OCI-LY7 (cell line): ENCODE data around the gene GTF2IRD2. TPM values are rescaled to one million over a fixed set of nuclear protein-coding genes. Genes with fewer than 3 reads are reported as not detected.
"Not testable (repeated sequence)": the region's sequence is repeated elsewhere in the genome, so short reads cannot be mapped to it uniquely, and the experiment has no call there.

ENCODE experiments used
- BruUV-seq: library from RNA; stranded (reverse); fragments of 400-500 nt; replicated peaks from 2 replicates; lab custom pipeline; 2021; lab: Mats Ljungman, UMichigan
- CTCF ChIA-PET: fragments of 300-600 bp; sonication (Branson Sonifier 250); formaldehyde crosslinking; loops from one replicate; lab custom pipeline; 2022; ENCODE audit warnings: antibody characterized with exemption; ENCODE audit not compliant: unreplicated experiment; lab: Charles Lee
- POLR2A ChIA-PET: fragments of 300-600 bp; sonication (Branson Sonifier 250); formaldehyde crosslinking; loops from one replicate; lab custom pipeline; 2022; ENCODE audit warnings: antibody characterized with exemption; lab: Charles Lee
- DNase-seq: peaks from one replicate; pipeline ENCODE4 v3.0.0-alpha.2; 2015; ENCODE audit warnings: low spot score
- H2AFZ ChIP-seq: fragments of 200-600 bp; sonication (generic), shearing (Covaris generic); 2 replicates; pipeline ENCODE4 v1.6.1; 2014; ENCODE audit warnings: mild to moderate bottlenecking, antibody characterized with exemption, low read length, moderate library complexity
- H3K27ac ChIP-seq: fragments of 200-600 bp; sonication (generic); 2 replicates; pipeline ENCODE4 v1.5.1; 2014; ENCODE audit warnings: mixed run types, low read depth, mild to moderate bottlenecking, moderate library complexity, low read length, inconsistent platforms; ENCODE audit not compliant: poor library complexity, severe bottlenecking
- H3K36me3 ChIP-seq: fragments of 200-600 bp; sonication (generic); 2 replicates; pipeline ENCODE4 v1.6.1; 2014; ENCODE audit warnings: mild to moderate bottlenecking, antibody characterized with exemption, low read length, moderate library complexity, mixed read lengths; ENCODE audit not compliant: insufficient read depth
- H3K4me1 ChIP-seq: fragments of 200-600 bp; sonication (generic); 2 replicates; pipeline ENCODE4 v1.5.1; 2014; ENCODE audit warnings: mild to moderate bottlenecking, low read length; ENCODE audit not compliant: insufficient read depth, poor library complexity, severe bottlenecking
- H3K4me2 ChIP-seq: fragments of 200-600 bp; sonication (generic); 2 replicates; pipeline ENCODE4 v1.6.1; 2014; ENCODE audit warnings: mild to moderate bottlenecking, low read length
- H3K4me3 ChIP-seq: fragments of 200-600 bp; sonication (generic); 2 replicates; pipeline ENCODE4 v1.5.1; 2014; ENCODE audit warnings: mild to moderate bottlenecking, low read depth, low read length; ENCODE audit not compliant: poor library complexity, severe bottlenecking
- H3K79me2 ChIP-seq: fragments of 200-600 bp; sonication (generic); 2 replicates; pipeline ENCODE4 v1.6.1; 2016; ENCODE audit warnings: low read depth, mild to moderate bottlenecking, low read length, moderate library complexity, mixed read lengths; ENCODE audit not compliant: insufficient read depth
- H3K9me2 ChIP-seq: fragments of 200-600 bp; sonication (generic); 2 replicates; pipeline ENCODE4 v1.6.1; 2016; ENCODE audit warnings: mild to moderate bottlenecking, low read length, mixed read lengths; ENCODE audit not compliant: insufficient read depth
- H3K9me3 ChIP-seq: fragments of 200-600 bp; sonication (generic); 2 replicates; pipeline ENCODE4 v1.6.1; 2014; ENCODE audit warnings: mild to moderate bottlenecking, mixed run types, low read length, mixed read lengths
- H4K20me1 ChIP-seq: fragments of 200-600 bp; sonication (generic); 2 replicates; pipeline ENCODE4 v1.6.1; 2014; ENCODE audit warnings: mild to moderate bottlenecking, antibody characterized with exemption, low read length, moderate library complexity, mixed read lengths; ENCODE audit not compliant: insufficient read depth
- intact Hi-C: fragments of 100-400 bp; cut with micrococcal nuclease; formaldehyde crosslinking; loops from one replicate; pipeline ENCODE4 v1.10.0; 2022; ENCODE audit not compliant: unreplicated experiment
- total RNA-seq, 2 experiments: library from RNA; depleted of rRNA in 1 of 2; stranded (reverse); fragments of >200 nt in 1 of 2; shearing (Covaris generic) in 1 of 2; gene quantifications; 2 replicates each; pipeline ENCODE4 v1.2.3, GENCODE V29; 2014 to 2022

The GTF2IRD2 gene
- total RNA-seq, 2 experiments from 2014 or later, result 4.2 to 14.6 TPM

DNA sequence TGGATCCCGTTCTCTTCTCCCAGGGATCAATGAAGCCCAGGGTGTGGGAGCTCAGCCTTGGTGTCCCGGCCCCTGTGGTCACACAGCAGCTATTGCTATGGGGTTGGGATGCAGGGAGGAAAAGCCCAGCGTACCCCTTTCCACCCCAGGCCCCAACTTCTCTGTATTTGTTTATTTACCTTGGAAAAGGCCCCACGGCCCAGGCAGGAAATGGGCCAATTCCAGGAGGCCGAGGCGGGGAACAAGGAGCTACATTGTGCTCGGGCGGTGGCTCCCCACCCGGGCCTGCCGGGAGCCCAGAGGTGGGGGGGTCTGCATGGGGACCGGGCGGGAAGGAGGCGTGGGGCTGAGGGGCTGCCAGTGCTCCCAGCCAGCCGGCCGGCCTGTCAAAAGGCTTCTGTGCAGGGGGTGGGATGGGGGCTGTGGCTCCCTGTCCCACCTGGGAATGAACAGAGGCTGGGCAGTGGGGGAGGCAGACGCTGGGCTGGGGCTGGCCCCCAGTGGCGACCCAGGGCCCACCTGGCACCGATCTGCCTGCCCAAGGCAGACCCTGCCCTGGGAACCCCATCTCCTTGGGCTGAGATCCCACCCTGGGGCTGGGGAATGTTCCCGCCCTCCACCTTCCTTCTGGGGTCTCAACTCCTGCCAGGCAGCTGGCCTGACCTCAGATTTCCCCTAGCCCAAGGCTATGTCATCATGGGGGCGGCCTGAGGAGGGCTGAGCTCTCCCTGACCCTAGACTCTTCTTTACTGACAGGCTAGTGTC is 23.5 kb upstream of the GTF2IRD2 start:
- H4K20me1 ChIP-seq, H3K4me2 ChIP-seq, BruUV-seq, CTCF ChIA-PET, H3K36me3 ChIP-seq, H3K27ac ChIP-seq, H3K79me2 ChIP-seq, intact Hi-C loops, H2AFZ ChIP-seq, POLR2A ChIA-PET, H3K4me1 ChIP-seq, H3K9me3 ChIP-seq, H3K9me2 ChIP-seq, DNase-seq, H3K4me3 ChIP-seq: not testable (repeated sequence)

DNA sequence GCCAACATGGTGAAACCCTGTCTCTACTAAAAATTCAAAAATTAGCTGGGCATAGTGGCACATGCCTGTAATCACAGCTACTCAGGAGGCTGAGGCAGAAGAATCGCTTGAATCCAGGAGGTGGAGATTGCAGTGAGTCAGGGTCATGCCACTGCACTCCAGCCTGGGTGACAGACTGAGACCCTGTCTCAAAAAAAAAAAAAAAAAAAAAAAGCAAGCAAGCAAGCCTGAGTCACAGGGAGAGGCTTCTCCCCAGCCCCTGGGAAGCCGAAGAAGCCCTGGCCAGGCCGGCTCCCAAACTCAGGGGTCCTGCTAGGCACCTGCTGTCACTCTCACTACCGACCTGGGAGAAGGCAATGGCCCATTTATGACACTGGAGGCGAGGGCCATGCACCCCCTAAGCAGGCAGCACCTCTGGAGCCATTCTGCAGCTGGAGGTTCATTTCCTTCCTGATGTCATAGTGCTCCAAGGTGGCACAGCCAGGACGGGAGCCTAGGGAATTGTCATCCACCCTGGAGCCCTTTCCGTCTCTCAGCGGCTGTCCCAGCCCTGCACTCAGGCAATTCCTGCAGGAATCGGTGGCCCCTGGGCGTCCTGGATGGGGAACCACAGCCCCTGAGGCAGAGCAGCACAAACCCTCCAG is 22.8 kb upstream of the GTF2IRD2 start:
- BruUV-seq, DNase-seq, H3K4me3 ChIP-seq, POLR2A ChIA-PET, intact Hi-C loops, H4K20me1 ChIP-seq, H2AFZ ChIP-seq, H3K36me3 ChIP-seq, H3K4me2 ChIP-seq, H3K9me3 ChIP-seq, CTCF ChIA-PET, H3K79me2 ChIP-seq, H3K27ac ChIP-seq, H3K9me2 ChIP-seq, H3K4me1 ChIP-seq: not testable (repeated sequence)

DNA sequence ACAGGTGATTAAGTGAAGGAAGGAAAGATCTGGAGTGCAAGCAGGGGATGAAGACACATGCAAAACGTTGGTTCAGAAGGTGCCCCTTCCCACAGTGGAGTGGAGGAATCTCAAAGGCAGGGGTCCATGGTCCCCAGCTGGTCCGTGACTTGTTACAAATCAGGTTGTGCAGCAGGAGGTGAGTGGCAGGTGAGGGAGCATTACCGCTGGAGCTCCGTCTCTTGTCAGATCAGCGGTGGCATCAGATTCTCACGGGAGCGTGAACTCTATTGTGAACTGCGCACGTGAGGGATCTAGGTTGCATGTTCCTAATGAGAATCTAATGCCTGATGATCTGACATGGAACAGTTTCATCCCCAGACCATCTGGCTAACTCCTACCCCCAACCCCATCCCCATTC is 21.1 kb upstream of the GTF2IRD2 start:
- H3K4me2 ChIP-seq, H3K27ac ChIP-seq, POLR2A ChIA-PET, H3K9me3 ChIP-seq, CTCF ChIA-PET, H3K36me3 ChIP-seq, BruUV-seq, H3K9me2 ChIP-seq, DNase-seq, H3K79me2 ChIP-seq, intact Hi-C loops, H3K4me1 ChIP-seq, H4K20me1 ChIP-seq, H2AFZ ChIP-seq, H3K4me3 ChIP-seq: not testable (repeated sequence)

DNA sequence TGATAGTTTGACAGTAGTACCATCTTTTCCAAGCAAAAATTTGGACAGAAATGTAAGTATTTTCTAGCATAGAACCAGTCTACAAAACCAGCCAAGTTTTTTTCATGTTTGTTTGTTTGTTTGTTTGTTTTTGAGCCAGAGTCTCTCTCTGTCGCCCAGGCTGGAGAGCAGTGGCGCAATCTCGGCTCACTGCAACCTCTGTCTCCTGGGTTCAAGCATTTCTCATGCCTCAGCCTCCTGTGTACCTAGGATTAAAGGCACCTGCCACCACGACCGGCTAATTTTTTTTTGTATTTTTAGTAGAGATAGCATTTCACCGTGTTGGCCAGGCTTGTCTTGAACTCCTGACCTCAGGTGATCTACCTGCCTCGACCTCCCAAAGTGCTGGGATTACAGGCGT is 14.4 kb upstream of the GTF2IRD2 start:
- H4K20me1 ChIP-seq, H3K36me3 ChIP-seq, DNase-seq, CTCF ChIA-PET, H2AFZ ChIP-seq, POLR2A ChIA-PET, H3K4me2 ChIP-seq, H3K4me1 ChIP-seq, intact Hi-C loops, H3K9me3 ChIP-seq, H3K4me3 ChIP-seq, H3K27ac ChIP-seq, H3K79me2 ChIP-seq, H3K9me2 ChIP-seq, BruUV-seq: not testable (repeated sequence)

DNA sequence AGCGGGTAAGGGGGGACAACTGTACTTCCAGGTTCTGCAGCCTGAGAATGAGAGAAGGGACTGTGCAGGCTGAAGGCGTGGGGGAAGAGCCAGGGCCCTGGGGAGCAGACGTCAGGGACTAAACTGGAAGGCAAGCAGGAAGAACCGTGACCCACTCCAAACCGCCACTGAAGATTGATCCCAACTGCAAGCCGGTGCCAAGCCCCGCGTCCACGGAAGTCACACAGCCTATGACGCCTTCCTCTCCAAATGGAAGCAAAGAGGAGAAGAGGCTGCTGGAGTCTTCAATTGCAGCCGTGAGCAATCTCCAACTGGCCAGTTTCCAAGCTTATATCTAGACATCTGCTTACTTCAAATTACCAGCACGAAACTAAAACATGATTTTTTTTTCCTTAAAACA is 1.6 kb downstream of the GTF2IRD2 start:
- H3K9me3 ChIP-seq, H4K20me1 ChIP-seq, H2AFZ ChIP-seq, DNase-seq, CTCF ChIA-PET, H3K36me3 ChIP-seq, H3K4me1 ChIP-seq, H3K9me2 ChIP-seq, BruUV-seq, H3K4me3 ChIP-seq, H3K79me2 ChIP-seq, POLR2A ChIA-PET, H3K27ac ChIP-seq, H3K4me2 ChIP-seq, intact Hi-C loops: not testable (repeated sequence)

DNA sequence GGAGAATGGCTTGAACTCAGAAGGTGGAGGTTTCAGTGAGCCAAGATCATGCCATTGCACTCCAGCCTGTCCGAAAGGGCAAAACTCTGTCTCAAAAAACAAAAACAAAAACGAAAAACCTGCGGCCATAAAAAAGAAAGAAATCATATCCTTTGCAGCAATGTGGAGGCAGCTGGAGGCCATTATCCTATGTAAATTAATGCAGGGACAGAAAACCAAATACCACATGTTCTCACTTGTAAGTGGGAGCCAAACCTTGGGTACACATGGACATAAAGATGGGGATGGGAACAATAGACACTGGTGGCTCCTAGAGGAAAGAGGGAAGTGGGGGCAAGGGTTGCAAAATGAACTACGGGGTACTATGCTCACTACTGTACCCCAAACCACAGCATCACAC is 21.0 kb downstream of the GTF2IRD2 start:
- H3K4me2 ChIP-seq, H3K4me1 ChIP-seq, H3K27ac ChIP-seq, POLR2A ChIA-PET, H3K9me3 ChIP-seq, H3K4me3 ChIP-seq, BruUV-seq, H3K36me3 ChIP-seq, H3K9me2 ChIP-seq, intact Hi-C loops, CTCF ChIA-PET, H2AFZ ChIP-seq, DNase-seq, H4K20me1 ChIP-seq, H3K79me2 ChIP-seq: not testable (repeated sequence)
